GM19043 (cell line): ENCODE results near the gene TIMM23B.
A peak's percentile ranks its signal among the peaks of the same experiment; 100 is the strongest.
"Not testable (repeated sequence)": the region's sequence is repeated elsewhere in the genome, so short reads cannot be mapped to it uniquely, and the experiment has no call there.

ENCODE experiments used
- ATAC-seq: cut with Tn5 transposase; IDR thresholded peaks from one replicate; pipeline ENCODE4 v1.9.1; 2021; ENCODE audit warnings: low read depth; ENCODE audit not compliant: unreplicated experiment

The TIMM23B gene

GRCh38 chr10:49941447-49942338 lies at the start of gene TIMM23B, which contains the start of gene PARG:
Gene TIMM23B (plus strand): TSS chr10:49942053. CDS start chr10:49942195, 142 bp downstream.
Gene PARG (minus strand): TSS chr10:49942027. CDS start chr10:49941725, 302 bp downstream.
- peak; percentile 57 for ATAC-seq

GRCh38 chr10:49899999-49900398 lies 41.9 kb upstream of the TIMM23B start:
- not testable (repeated sequence) for ATAC-seq

GRCh38 chr10:49900406-49900805 lies 41.4 kb upstream of the TIMM23B start:
- not testable (repeated sequence) for ATAC-seq

- ATAC-seq = not testable (repeated sequence)
These were observed 38.0 kb upstream of the TIMM23B start for GRCh38 chr10:49903829-49904228.

GRCh38 chr10:49908290-49909080 lies 33.4 kb upstream of the TIMM23B start:
- ATAC-seq = not testable (repeated sequence)

- ATAC-seq = not testable (repeated sequence)
These were observed 31.6 kb upstream of the TIMM23B start for GRCh38 chr10:49910295-49910694.

- ATAC-seq = not testable (repeated sequence)
These were observed 25.4 kb upstream of the TIMM23B start for GRCh38 chr10:49916451-49916850.

- not testable (repeated sequence) for ATAC-seq
These were observed 23.9 kb upstream of the TIMM23B start for GRCh38 chr10:49917927-49918326.

- not testable (repeated sequence) for ATAC-seq
These were observed 19.8 kb upstream of the TIMM23B start for GRCh38 chr10:49922041-49922440.

GRCh38 chr10:49923572-49923971 lies 18.3 kb upstream of the TIMM23B start:
- not testable (repeated sequence) for ATAC-seq

GRCh38 chr10:49931276-49931675 lies 10.6 kb upstream of the TIMM23B start:
- ATAC-seq = not testable (repeated sequence)

GRCh38 chr10:49931959-49932728 lies 9.7 kb upstream of the TIMM23B start:
- ATAC-seq = not testable (repeated sequence)

- ATAC-seq = peak; percentile 17
These were observed 469 bp downstream of the TIMM23B start for GRCh38 chr10:49942339-49942705.

GRCh38 chr10:49943607-49944006 lies 1.8 kb downstream of the TIMM23B start:
- ATAC-seq = not testable (repeated sequence)

GRCh38 chr10:49948142-49948541 lies 6.3 kb downstream of the TIMM23B start:
- ATAC-seq = peak; percentile 81

- ATAC-seq = not testable (repeated sequence)
These were observed 6.9 kb downstream of the TIMM23B start for GRCh38 chr10:49948737-49949136.

- not testable (repeated sequence) for ATAC-seq
These were observed 10.2 kb downstream of the TIMM23B start for GRCh38 chr10:49952006-49952405.

GRCh38 chr10:49953122-49953521 lies 11.3 kb downstream of the TIMM23B start:
- not testable (repeated sequence) for ATAC-seq

- ATAC-seq = not testable (repeated sequence)
These were observed 28.5 kb downstream of the TIMM23B start for GRCh38 chr10:49970331-49970857.

- not testable (repeated sequence) for ATAC-seq
These were observed 29.6 kb downstream of the TIMM23B start for GRCh38 chr10:49971466-49971865.
